Panc1 (cell line): ENCODE data around the gene MGA. TPM values are rescaled to one million over a fixed set of nuclear protein-coding genes. Genes with fewer than 3 reads are reported as not detected.

Experiments used
- ATAC-seq: fragments of 200-7000 bp; cut with Tn5 transposase; 2 replicates; pipeline ENCODE4 v1.9.1; 2020; ENCODE audit warnings: mild to moderate bottlenecking, moderate library complexity
- BruUV-seq: library from RNA; stranded (reverse); fragments of 400-500 nt; replicated peaks from 2 replicates; lab custom pipeline; 2021; lab: Mats Ljungman, UMichigan
- CTCF ChIA-PET: fragments of 300-600 bp; sonication (Branson Sonifier 250); formaldehyde crosslinking; loops from one replicate; lab custom pipeline; 2022; ENCODE audit warnings: antibody characterized with exemption; lab: Charles Lee
- POLR2A ChIA-PET: fragments of 300-600 bp; sonication (Branson Sonifier 250); formaldehyde crosslinking; loops from one replicate; lab custom pipeline; 2022; ENCODE audit warnings: antibody characterized with exemption; lab: Charles Lee
- DNase-seq: peaks from one replicate; pipeline ENCODE4 v3.0.0-alpha.2; 2010; ENCODE audit warnings: low read depth, low spot score
- H3K27ac ChIP-seq: 2 replicates; pipeline ENCODE4 v1.5.1; 2011; ENCODE audit warnings: mild to moderate bottlenecking, low read length, inconsistent platforms
- H3K27me3 ChIP-seq: fragments of 200-500 bp; sonication (Bioruptor generic); 2 replicates; pipeline ENCODE4 v1.6.0; 2014; ENCODE audit warnings: low read length, inconsistent platforms; ENCODE audit not compliant: control insufficient read depth, insufficient read depth
- H3K36me3 ChIP-seq: fragments of 200-500 bp; sonication (Bioruptor generic); 2 replicates; pipeline ENCODE4 v1.5.1; 2014; ENCODE audit warnings: inconsistent platforms, mild to moderate bottlenecking, low read length, moderate library complexity; ENCODE audit not compliant: control insufficient read depth, insufficient read depth
- H3K4me1 ChIP-seq: 2 replicates; pipeline ENCODE4 v1.5.1; 2011; ENCODE audit warnings: inconsistent platforms, mild to moderate bottlenecking, low read length, moderate library complexity; ENCODE audit not compliant: control insufficient read depth, insufficient read depth
- H3K4me3 ChIP-seq, 2 experiments: 2 replicates each; pipeline ENCODE4 v1.5.1; 2011 to 2012; ENCODE audit warnings: low read depth in 2 of 2, low read length in 2 of 2, mild to moderate bottlenecking in 2 of 2, inconsistent platforms in 1 of 2, moderate library complexity in 1 of 2
- H3K9me3 ChIP-seq: fragments of 200-500 bp; sonication (Bioruptor generic); 2 replicates; pipeline ENCODE4 v1.5.1; 2014; ENCODE audit warnings: low read depth, mild to moderate bottlenecking, inconsistent platforms, low read length, moderate library complexity; ENCODE audit not compliant: control insufficient read depth, insufficient read depth
- POLR2AphosphoS5 ChIP-seq: IDR thresholded peaks from 2 replicates; pipeline ENCODE4 v1.6.1; 2012; ENCODE audit warnings: mild to moderate bottlenecking, low read depth, low read length, moderate library complexity
- SIN3A ChIP-seq: IDR thresholded peaks from 2 replicates; pipeline ENCODE4 v1.6.1; 2012; ENCODE audit warnings: low read depth, mild to moderate bottlenecking, low read length, moderate library complexity, borderline replicate concordance; ENCODE audit not compliant: insufficient read depth
- TCF7L2 ChIP-seq: IDR thresholded peaks from 2 replicates; pipeline ENCODE4 v1.6.1; 2011; ENCODE audit warnings: mild to moderate bottlenecking, low read depth, low read length, inconsistent platforms
- in situ Hi-C: cut with HindIII; loops from 2 replicates; pipeline ENCODE4 v1.10.0; 2016; ENCODE audit warnings: low sequenced_read_pairs, low pct_unique_long_range_greater_than_20kb
- intact Hi-C: fragments of 100-400 bp; cut with micrococcal nuclease; formaldehyde crosslinking; loops from one replicate; pipeline ENCODE4 v1.10.0; 2022; ENCODE audit not compliant: unreplicated experiment
- total RNA-seq: library from RNA; stranded (reverse); gene quantifications from one replicate; pipeline ENCODE4 v1.2.1, GENCODE V29; 2021; ENCODE audit not compliant: unreplicated experiment
- TF ChIP-seq, protein P1 (sequence below): fragments of 450-650 bp; IDR thresholded peaks from 2 replicates; pipeline ENCODE4 v1.5.1; 2017; ENCODE audit warnings: mild to moderate bottlenecking
- TF ChIP-seq, protein P2 (sequence below), 2 experiments: IDR thresholded peaks; 2 replicates each; pipeline ENCODE4 v1.6.1; 2011 to 2012; ENCODE audit warnings: low read depth in 2 of 2, control low read depth in 1 of 2, low read length in 1 of 2, mild to moderate bottlenecking in 1 of 2, moderate library complexity in 1 of 2; ENCODE audit not compliant: insufficient read depth in 1 of 2

MGA gene
- total RNA-seq, 1 experiment from 2014 or later = 43.6 TPM

GRCh38 chr15:41791547-41791937, 131.3 kb downstream of the MGA start:
- in situ Hi-C loops = no loop called here
- Histone ChIP-seq H3K36me3 (no peaks in the 10 kb centered on the region), H3K27me3 (no peaks in the 10 kb centered on the region), H3K27ac (peak overlapping the region; percentile 36; the same call in 1 of the 2 replicates), H3K9me3 (no peaks in the 10 kb centered on the region), H3K4me3 (no peak overlapping the region), H3K4me1 (peaks cover 25% of the 10 kb centered on the region)
- POLR2A ChIA-PET = interaction anchor here (0.8 kb wide), 1 partner anchor 19 kb away, joined by 7 read pairs; no protein-coding TSS in a partner anchor
- TF ChIP-seq, protein P1, sequence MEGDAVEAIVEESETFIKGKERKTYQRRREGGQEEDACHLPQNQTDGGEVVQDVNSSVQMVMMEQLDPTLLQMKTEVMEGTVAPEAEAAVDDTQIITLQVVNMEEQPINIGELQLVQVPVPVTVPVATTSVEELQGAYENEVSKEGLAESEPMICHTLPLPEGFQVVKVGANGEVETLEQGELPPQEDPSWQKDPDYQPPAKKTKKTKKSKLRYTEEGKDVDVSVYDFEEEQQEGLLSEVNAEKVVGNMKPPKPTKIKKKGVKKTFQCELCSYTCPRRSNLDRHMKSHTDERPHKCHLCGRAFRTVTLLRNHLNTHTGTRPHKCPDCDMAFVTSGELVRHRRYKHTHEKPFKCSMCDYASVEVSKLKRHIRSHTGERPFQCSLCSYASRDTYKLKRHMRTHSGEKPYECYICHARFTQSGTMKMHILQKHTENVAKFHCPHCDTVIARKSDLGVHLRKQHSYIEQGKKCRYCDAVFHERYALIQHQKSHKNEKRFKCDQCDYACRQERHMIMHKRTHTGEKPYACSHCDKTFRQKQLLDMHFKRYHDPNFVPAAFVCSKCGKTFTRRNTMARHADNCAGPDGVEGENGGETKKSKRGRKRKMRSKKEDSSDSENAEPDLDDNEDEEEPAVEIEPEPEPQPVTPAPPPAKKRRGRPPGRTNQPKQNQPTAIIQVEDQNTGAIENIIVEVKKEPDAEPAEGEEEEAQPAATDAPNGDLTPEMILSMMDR = no peak
- TF ChIP-seq SIN3A (no peak), POLR2AphosphoS5 (no peak), TCF7L2 (no peak)
- TF ChIP-seq, protein P2, sequence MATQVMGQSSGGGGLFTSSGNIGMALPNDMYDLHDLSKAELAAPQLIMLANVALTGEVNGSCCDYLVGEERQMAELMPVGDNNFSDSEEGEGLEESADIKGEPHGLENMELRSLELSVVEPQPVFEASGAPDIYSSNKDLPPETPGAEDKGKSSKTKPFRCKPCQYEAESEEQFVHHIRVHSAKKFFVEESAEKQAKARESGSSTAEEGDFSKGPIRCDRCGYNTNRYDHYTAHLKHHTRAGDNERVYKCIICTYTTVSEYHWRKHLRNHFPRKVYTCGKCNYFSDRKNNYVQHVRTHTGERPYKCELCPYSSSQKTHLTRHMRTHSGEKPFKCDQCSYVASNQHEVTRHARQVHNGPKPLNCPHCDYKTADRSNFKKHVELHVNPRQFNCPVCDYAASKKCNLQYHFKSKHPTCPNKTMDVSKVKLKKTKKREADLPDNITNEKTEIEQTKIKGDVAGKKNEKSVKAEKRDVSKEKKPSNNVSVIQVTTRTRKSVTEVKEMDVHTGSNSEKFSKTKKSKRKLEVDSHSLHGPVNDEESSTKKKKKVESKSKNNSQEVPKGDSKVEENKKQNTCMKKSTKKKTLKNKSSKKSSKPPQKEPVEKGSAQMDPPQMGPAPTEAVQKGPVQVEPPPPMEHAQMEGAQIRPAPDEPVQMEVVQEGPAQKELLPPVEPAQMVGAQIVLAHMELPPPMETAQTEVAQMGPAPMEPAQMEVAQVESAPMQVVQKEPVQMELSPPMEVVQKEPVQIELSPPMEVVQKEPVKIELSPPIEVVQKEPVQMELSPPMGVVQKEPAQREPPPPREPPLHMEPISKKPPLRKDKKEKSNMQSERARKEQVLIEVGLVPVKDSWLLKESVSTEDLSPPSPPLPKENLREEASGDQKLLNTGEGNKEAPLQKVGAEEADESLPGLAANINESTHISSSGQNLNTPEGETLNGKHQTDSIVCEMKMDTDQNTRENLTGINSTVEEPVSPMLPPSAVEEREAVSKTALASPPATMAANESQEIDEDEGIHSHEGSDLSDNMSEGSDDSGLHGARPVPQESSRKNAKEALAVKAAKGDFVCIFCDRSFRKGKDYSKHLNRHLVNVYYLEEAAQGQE (IDR thresholded peaks at IDR 0.05; ENCODE audit: insufficient read depth in 1 of 2, low read depth in 2 of 2, low read length in 1 of 2) = no peak
- intact Hi-C loops = no loop called here
- ATAC-seq (peak; percentile 42; the same call in 1 of the 2 replicates), DNase-seq (no peak)
- no TSS peak for BruUV-seq
- CTCF ChIA-PET = no interaction called here

DNA sequence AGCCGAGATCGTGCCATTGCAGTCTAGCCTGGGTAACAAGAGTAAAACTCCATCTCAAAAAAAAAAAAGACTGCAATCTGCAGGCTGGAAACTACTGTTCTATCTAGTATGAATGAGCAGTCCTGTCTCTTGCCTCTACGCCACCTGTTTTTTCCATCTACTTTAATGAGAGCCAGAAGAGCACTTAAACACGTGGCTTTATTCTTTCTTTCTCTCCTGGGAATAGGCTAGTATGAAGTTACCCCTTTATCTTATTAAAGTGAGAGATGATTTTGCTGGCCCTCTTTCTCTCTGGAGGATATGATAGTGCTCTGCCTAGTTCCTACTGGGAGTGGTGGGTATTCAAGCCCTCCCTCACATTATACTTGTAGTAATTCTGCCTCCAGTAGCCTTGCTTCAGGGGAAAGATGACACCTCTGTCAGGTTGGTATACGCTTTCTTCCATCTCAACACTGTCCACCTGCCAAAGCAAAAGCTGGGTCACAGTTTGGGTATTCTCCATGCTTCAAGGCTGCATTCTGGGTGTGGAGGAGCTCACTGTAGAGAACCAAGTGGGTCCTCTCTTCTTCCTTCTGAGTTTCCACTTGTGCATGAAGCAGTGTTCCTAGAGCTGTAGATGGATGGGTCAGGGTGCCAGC, 131.9 kb downstream of the MGA start:
- Histone ChIP-seq H3K27me3 (no peaks in the 10 kb centered on the region), H3K36me3 (no peaks in the 10 kb centered on the region), H3K9me3 (no peaks in the 10 kb centered on the region), H3K4me3 (no peak overlapping the region), H3K4me1 (peaks cover 25% of the 10 kb centered on the region), H3K27ac (no peak overlapping the region)
- ATAC-seq (no peak), DNase-seq (no peak)
- intact Hi-C loops (no loop called here), in situ Hi-C loops (no loop called here)
- CTCF ChIA-PET = no interaction called here
- POLR2A ChIA-PET = interaction anchor here (0.8 kb wide), 1 partner anchor 18 kb away, joined by 7 read pairs; no protein-coding TSS in a partner anchor
- TF ChIP-seq, protein P2 (IDR thresholded peaks at IDR 0.05; ENCODE audit: insufficient read depth in 1 of 2, low read depth in 2 of 2, low read length in 1 of 2) = no peak
- TF ChIP-seq SIN3A (no peak), POLR2AphosphoS5 (no peak), TCF7L2 (no peak)
- TF ChIP-seq, protein P1 = no peak
- BruUV-seq = no TSS peak
